ENCODE results near the gene RPS14.

Gene RPS14

DNA sequence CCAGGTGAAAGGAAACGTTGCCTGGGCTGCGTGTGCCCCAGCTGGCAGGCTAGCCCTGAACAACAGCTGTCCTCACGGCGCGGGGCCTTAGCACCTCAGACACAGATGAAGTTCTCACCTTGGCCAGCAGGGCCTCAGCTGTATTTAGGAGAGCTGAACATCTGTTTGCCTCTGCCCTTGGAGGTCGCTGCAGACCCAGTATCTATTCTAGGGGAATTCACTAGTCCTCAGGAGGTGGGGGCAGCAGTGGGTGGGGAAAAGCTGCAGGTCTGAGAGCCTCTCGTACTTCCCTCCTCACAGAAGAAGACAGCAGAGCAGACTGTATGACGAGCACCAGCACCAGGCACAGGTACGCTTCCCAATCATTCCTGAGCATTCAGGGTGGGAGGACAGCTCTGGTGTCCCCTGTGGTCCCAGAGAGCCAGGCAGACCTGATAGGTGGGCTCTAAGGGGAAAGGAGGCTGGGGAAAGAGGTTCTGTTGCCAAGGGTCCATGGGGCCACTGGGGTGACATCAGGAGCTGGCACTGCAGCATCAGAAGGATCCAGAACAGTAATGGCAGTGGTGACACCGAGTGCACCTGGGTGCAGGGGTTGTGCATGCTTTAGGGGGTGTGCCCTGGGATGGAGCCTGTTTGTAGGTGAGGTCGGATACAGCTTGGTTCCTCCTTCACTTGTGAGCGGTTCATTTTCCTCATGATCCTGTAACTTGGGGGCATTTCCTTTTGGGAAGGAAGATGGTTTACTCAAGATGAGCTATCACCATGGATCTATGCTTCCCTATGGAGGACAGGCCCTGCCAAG, 50.6 kb downstream of the RPS14 start:
- peak; percentile 60 to 80 for DNase-seq

DNA sequence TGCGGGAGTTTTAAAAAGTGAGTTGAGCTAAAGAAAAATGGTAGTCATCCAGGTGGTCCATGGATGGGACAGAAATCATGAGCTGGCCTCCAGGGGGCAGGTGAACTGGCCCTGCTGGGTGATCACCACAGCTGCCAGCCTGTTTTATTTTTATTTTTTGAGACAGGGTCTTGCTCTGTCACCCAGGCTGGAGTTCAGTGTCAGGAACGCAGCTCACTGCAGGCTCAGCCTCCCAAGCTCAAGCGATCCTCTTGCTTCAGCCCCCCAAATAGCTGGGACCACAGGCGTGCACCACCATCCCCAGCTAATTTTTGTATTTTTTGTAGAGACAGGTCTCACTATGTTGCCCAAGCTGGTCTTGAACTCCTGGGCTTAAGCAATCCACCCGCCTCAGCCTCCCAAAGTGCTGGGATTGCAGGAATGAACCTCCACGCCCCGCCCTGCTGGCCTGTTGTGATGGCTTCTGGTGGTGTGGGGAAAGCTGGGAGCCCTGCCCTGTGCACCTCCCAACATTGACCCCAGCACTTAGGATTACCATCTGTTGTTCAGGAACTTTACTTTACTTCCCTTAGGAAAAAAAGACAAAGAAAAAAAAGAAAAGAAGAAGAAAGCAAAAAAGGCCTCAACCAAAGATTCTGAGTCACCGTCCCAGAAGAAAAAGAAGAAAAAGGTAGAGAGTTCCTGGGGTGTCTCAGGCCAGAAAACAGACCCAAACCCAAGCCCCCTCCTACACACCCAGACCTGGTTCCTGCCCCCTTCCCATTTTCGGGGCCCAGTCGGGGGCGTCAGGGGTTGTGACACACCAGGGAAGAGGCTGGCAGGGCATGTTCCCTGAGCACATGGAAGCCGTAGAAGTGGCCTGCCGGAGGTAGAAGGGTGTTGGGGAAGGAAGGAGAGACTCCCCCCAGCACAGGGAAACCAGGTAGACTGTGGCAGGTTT, 51.5 kb downstream of the RPS14 start:
- peak in 1 of 2 donors; percentile 46 for DNase-seq

DNA sequence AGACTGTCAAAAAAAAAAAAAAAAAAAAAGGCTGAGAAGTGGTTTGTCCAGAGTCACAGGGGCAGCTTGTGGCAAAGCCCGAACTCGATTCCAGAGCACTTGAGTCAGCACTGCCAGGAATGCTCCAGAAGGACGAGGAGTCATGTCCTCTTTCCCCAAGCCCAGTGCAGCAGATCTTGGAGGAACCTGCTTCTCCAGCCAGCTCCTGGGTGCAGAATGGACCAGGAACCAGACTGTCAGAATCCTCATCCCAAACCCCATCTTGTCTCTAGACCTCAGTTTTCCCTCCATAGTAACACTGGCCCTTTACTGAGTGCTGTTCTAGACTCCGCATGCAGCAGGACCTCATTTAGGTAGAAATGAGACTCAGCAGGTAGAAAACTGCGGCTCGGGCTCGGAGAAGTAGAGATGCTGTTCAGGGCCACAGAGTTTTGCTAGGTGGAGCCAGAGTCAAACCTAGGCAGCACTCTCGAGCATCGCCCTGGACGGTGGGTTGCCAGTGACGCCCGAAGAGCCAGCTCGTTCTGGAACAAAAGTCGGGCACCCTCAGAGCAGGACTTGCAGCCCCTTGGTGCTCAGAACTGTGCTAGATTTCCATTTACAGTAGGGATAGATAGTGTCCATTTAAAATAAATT, 52.3 kb downstream of the RPS14 start:
- peak in 1 of 2 donors; percentile 43 for DNase-seq

DNA sequence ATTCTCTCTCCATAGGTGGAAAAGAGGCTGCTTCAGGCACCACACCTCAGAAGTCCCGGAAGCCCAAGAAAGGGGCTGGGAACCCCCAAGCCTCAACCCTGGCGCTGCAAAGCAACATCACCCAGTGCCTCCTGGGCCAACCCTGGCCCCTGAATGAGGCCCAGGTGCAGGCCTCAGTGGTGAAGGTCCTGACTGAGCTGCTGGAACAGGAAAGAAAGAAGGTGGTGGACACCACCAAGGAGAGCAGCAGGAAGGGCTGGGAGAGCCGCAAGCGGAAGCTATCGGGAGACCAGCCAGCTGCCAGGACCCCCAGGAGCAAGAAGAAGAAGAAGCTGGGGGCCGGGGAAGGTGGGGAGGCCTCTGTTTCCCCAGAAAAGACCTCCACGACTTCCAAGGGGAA, 53.3 kb downstream of the RPS14 start:
- DNase-seq = no peak

DNA sequence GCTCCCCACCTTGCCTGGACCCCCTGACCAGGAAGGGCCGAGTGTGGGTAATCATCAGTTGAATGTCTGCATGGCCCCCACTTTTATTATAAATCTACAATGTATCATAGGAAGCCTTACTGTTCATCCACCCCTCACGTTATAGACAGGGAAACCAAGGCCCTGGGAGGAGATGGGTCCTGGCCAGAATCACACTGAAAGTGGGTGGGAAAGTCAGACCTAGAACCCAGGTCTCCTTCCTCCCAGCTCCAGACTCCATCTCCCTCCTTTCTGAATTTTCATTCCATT, 53.9 kb downstream of the RPS14 start:
- DNase-seq = no peak

DNA sequence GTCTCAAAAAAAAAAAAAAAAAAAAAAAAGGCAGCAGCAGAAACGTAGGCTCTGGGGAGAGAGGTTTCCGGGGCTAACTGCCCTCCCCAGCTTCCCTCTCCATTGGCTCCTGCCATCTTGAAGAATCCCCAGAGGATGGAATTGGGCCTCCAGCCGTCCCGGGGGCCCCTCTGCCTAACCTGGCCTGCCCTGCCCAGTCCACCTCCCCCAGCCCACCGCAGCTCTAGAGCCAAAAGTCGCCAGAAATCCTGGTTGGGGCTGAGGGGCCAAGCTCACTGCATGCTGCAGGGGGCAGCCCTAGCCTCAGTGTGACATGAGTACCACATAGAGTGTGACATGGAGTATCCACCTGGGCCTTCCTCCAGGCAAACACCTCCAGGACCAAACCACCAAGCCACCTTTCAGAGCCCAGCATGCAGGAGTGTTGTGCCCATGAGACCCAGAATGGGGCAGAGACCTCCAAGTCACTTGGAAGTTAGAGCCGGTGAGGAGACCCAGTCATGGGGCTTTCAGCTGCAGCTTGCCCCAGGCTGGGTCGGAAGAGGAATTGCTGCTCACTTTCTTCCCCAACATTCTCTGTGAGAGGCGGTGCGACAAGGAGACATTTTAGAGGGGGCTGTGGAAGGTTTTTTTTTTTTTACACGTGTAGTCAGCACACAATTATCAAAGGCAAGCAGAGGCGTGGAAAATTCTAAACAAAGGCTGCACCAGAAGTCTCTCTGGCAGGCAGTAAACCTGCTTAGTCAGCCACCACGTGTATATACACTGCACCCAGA, 54.4 kb downstream of the RPS14 start:
- no peak for DNase-seq

DNA sequence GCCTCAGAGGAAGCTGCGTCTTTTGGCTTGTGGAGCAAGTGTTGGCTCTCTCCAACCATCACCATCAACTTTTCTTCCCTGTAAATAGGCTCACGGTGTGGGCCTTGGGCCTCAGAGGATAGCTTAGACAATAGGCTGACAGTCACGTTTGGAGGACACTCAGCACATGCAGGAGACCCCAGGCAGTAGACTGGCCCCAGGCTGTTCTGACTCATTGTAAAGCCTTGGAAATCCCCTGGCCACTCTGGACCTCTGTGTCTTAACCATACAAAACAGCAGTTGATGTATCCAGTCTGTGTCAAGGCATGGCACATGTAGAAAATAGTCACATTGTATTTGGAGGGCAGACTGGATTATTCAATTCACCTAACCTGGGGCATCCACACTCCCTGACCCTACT, 55.4 kb downstream of the RPS14 start:
- no peak for DNase-seq

DNA sequence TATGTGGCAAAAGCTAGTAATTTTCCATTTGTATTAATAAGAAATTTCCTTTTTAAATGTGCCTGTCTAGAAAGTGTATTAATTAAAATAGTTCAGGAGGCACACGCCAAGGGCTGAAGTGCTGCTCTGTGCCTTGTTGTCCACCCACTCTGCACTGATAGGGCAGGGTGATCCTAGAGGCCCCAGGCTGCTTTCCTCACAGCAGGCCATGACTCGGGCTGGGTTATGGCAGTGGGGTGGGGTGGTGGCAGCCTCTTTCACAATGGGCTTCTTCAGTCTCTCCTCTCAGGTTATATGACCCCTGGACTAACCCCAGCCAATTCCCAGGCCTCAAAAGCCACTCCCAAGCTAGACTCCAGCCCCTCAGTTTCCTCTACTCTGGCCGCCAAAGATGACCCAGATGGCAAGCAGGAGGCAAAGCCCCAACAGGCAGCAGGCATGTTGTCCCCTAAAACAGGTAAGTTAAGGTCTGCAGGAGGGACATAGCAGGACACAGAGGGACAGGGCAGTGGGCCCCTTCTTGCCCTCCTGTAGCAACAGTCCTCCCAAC, 56.4 kb downstream of the RPS14 start:
- DNase-seq = no peak

DNA sequence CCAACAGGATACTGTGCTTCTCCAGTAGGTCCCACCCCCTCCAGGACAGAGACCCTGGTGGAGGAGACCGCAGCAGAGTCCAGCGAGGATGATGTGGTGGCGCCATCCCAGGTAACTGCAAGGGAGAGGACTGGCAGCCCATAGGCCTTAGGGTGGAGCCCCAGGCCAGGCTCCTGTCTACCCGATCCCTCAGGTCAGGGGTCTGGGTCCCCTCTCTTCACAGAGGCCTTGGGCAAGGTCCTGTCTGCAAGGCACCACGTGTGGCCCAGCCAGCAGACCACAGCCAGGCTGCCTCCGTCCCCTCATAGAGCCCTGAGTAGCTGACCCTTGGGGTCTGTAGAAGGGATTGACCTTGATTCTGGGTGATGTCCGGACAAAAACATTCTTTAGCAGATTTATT, 56.9 kb downstream of the RPS14 start:
- no peak for DNase-seq

Data from CD4-positive, alpha-beta T cell treated with Interleukin-1 beta for 1 hour (primary cell).